ENCODE results near the gene BANP. TPM values are rescaled to one million over a fixed set of nuclear protein-coding genes. Genes with fewer than 3 reads are reported as not detected.

The BANP gene
- total and polyA plus RNA-seq, 2 of the 8 experiments (the other 6 are each of a cell fraction or from before 2014, with no cell fraction given): 25.8 to 39.8 TPM

DNA sequence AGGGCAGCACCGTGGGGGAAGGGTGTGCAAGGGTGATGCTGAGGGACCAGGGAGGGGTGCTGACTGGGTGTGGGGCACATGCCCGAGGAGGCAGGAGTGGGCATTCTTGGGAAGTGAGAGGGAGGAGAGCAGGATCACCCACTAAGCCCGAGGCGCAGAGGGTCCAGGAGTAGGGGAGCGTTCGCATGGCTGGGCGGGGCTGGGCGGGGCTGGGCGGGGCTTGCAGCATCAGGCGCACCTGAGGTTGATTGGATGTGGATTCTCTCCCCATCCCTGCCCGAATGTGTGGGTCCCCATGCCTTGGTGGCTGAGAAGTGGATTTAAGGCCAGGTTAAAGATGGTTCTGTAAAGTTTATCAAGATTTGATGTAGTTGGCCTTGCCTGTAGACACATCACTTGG is 14.2 kb downstream of the BANP start:
- Histone ChIP-seq H3K23me2 (ENCODE audit: low read depth, low read length) (no peaks in the 10 kb centered on the region), H3K4me3 (ENCODE audit: extremely low read depth in 1 of 4, insufficient read depth in 2 of 4, low read depth in 3 of 4, low read length in 4 of 4) (no peak overlapping the region), H3K36me3 (ENCODE audit: control insufficient read depth in 2 of 4, insufficient read depth in 4 of 4, low read length in 3 of 4) (peaks cover 0 to 2% (median under 1%) of the 10 kb centered on the region in 4 experiments; a peak in 1 of 8 replicates), H3K27ac (ENCODE audit: low read depth, low read length) (no peak overlapping the region), H2AFZ (ENCODE audit: low read length) (no peak overlapping the region), H3K23ac (ENCODE audit: insufficient read length) (no peak overlapping the region), H3K79me1 (ENCODE audit: low read depth, low read length) (peaks cover 13% of the 10 kb centered on the region), H2BK12ac (ENCODE audit: low read depth, low read length) (0 out of 2 replicates have a peak overlapping the region, but pooled peaks have one; percentile 27), H3K4me2 (ENCODE audit: insufficient read depth in 1 of 2, low read depth in 2 of 2, low read length in 2 of 2) (peak overlapping the region in 1 of 2 experiments; percentile 37; a peak in 2 of 4 replicates), H2BK20ac (ENCODE audit: low read length) (no peak overlapping the region), H2AK5ac (ENCODE audit: low read depth, low read length) (no peak overlapping the region), H2BK15ac (ENCODE audit: low read length) (no peak overlapping the region), H3K27me3 (replicated peaks in 1 of 4; ENCODE audit: control insufficient read depth in 3 of 4, extremely low read depth in 1 of 4, insufficient read depth in 3 of 4, low read length in 3 of 4) (no peaks in the 10 kb centered on the region), H3K79me2 (ENCODE audit: control insufficient read depth in 1 of 2, insufficient read depth in 2 of 2, low read length in 2 of 2) (peaks cover 0 to 90% of the 10 kb centered on the region in 2 experiments), H2BK120ac (replicated peaks; ENCODE audit: low read depth, low read length) (no peak overlapping the region), H3K18ac (ENCODE audit: extremely low read depth, low read length) (no peak overlapping the region), H3K4me1 (replicated peaks in 1 of 4; ENCODE audit: control insufficient read depth in 3 of 4, insufficient read depth in 4 of 4, low read length in 3 of 4) (peaks cover 0 to 13% (median under 1%) of the 10 kb centered on the region in 4 experiments; a peak in 2 of 7 replicates), H4K8ac (ENCODE audit: extremely low read depth, insufficient read depth, low read length) (no peak overlapping the region), H3K14ac (ENCODE audit: insufficient read length) (no peak overlapping the region), H3K9me3 (ENCODE audit: insufficient read depth in 2 of 2, low read depth in 1 of 2, low read length in 1 of 2) (no peaks in the 10 kb centered on the region; a peak in 1 of 4 replicates), H4K5ac (ENCODE audit: insufficient read length, low read depth, low read length) (peak overlapping the region; percentile 51), H4K20me1 (replicated peaks in 1 of 2; ENCODE audit: control insufficient read depth in 1 of 2, insufficient read depth in 2 of 2, low read length in 2 of 2) (peaks cover 5 to 12% of the 10 kb centered on the region in 2 experiments), H4K91ac (replicated peaks; ENCODE audit: insufficient read length, low read length) (no peak overlapping the region), H3K4ac (replicated peaks; ENCODE audit: insufficient read length, low read depth, low read length) (no peak overlapping the region), H3K56ac (replicated peaks; ENCODE audit: insufficient read length, low read depth, low read length) (no peak overlapping the region), H2BK5ac (ENCODE audit: low read depth, low read length) (peak overlapping the region; percentile 32; the same call in 1 of the 2 replicates), H3K9ac (replicated peaks in 1 of 4; ENCODE audit: extremely low read depth in 1 of 4, low read depth in 3 of 4, low read length in 3 of 4) (no peak overlapping the region)
- POLR2A ChIA-PET (ENCODE audit: partially characterized antibody): interaction anchor here (7.1 kb wide), 1 partner anchor 12 kb away, joined by 40 read pairs; the partner anchor contains the start of gene BANP
- no peak for DNase-seq (ENCODE audit: low read depth in 1 of 2, low spot score in 2 of 2)
- FAIRE-seq: no peak
- CTCF ChIA-PET (ENCODE audit: partially characterized antibody): interaction anchor here (0.7 kb wide), 1 partner anchor 116 kb away, joined by 3 read pairs; no protein-coding TSS in a partner anchor
- WGBS, 2 experiments (ENCODE audit: extremely low coverage in 1 of 2, insufficient coverage in 1 of 2, insufficient read length in 1 of 2, insufficient replicate concordance in 2 of 2, low coverage in 1 of 2, low lambda C conversion rate in 2 of 2, missing lambda C conversion rate in 1 of 2): 60% methylated on average over 1 of the region's 11 CpGs; no CpG with 5 or more reads in 1 of the 2 experiments
- TF ChIP-seq GABPA (IDR thresholded peaks at IDR 0.05; ENCODE audit: borderline replicate concordance, insufficient read depth, low read length) (no peak), KDM4A (IDR thresholded peaks at IDR 0.05; ENCODE audit: low read depth, low read length, severe bottlenecking) (no peak), SAP30 (IDR thresholded peaks at IDR 0.05; ENCODE audit: insufficient read depth, insufficient replicate concordance, low read length) (no peak), POLR2AphosphoS5 (IDR thresholded peaks at IDR 0.05; ENCODE audit: low read depth, low read length) (no peak), HDAC6 (IDR thresholded peaks at IDR 0.05; ENCODE audit: low read depth, low read length) (no peak), FOSL1 (IDR thresholded peaks at IDR 0.05; ENCODE audit: insufficient read depth, low read depth, low read length) (no peak), ATF3 (IDR thresholded peaks at IDR 0.05; ENCODE audit: insufficient read depth, low read depth, low read length) (no peak), CBX8 (IDR thresholded peaks at IDR 0.05; ENCODE audit: borderline replicate concordance, low read depth, low read length) (no peak), RBBP5 (IDR thresholded peaks at IDR 0.05; ENCODE audit: borderline replicate concordance, low read depth, low read length) (no peak)
- TF ChIP-seq, protein P1, sequence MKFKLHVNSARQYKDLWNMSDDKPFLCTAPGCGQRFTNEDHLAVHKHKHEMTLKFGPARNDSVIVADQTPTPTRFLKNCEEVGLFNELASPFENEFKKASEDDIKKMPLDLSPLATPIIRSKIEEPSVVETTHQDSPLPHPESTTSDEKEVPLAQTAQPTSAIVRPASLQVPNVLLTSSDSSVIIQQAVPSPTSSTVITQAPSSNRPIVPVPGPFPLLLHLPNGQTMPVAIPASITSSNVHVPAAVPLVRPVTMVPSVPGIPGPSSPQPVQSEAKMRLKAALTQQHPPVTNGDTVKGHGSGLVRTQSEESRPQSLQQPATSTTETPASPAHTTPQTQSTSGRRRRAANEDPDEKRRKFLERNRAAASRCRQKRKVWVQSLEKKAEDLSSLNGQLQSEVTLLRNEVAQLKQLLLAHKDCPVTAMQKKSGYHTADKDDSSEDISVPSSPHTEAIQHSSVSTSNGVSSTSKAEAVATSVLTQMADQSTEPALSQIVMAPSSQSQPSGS (IDR thresholded peaks at IDR 0.05; ENCODE audit: low read length): no peak
